Ascending aorta (tissue), 2 donors: ENCODE measurements around the gene CHRD. TPM values are rescaled to one million over a fixed set of nuclear protein-coding genes. Genes with fewer than 3 reads are reported as not detected.
"Not testable (repeated sequence)": the region's sequence is repeated elsewhere in the genome, so short reads cannot be mapped to it uniquely, and the experiment has no call there.

Source experiments
- DNase-seq, 2 donors: peaks; one replicate each; pipeline ENCODE4 v3.0.0-alpha.2; 2019; ENCODE audit warnings: low spot score in 2 of 2
- H3K27ac ChIP-seq, 2 donors: fragments of 200-600 bp; sonication (generic); one replicate each; pipeline ENCODE4 v1.5.1; 2016 to 2017; ENCODE audit warnings: mild to moderate bottlenecking in 1 of 2
- H3K27me3 ChIP-seq: fragments of 200-600 bp; sonication (generic); one replicate; pipeline ENCODE4 v1.5.1; 2017
- H3K36me3 ChIP-seq, 2 donors: fragments of 200-600 bp; sonication (generic); one replicate each; pipeline ENCODE4 v1.5.1; 2016
- H3K4me1 ChIP-seq, 2 donors: fragments of 200-600 bp; sonication (generic); one replicate each; pipeline ENCODE4 v1.5.1; 2016 to 2017; ENCODE audit warnings: mild to moderate bottlenecking in 1 of 2
- H3K4me3 ChIP-seq, 2 donors: fragments of 200-600 bp; sonication (generic); one replicate each; pipeline ENCODE4 v1.5.1; 2016 to 2017; ENCODE audit warnings: mild to moderate bottlenecking in 1 of 2
- H3K9me3 ChIP-seq, 2 donors: fragments of 200-600 bp; sonication (generic); one replicate each; pipeline ENCODE4 v1.5.1; 2016
- CTCF ChIP-seq, 3 experiments: fragments of 200-600 bp in 2 of 3; fragments of 450-650 bp in 1 of 3; sonication (generic) in 2 of 3; IDR thresholded peaks; one replicate each; pipeline ENCODE4 v1.5.1; 2016 to 2019; ENCODE audit warnings: antibody characterized with exemption in 3 of 3, mild to moderate bottlenecking in 1 of 3, moderate library complexity in 1 of 3
- intact Hi-C: fragments of 100-400 bp; cut with DNase I; formaldehyde crosslinking; loops from one replicate; pipeline ENCODE4 v1.15.1; 2023
- total RNA-seq: library from RNA; depleted of rRNA; stranded (reverse); fragments of >200 nt; gene quantifications from one replicate; pipeline ENCODE4 v1.1.0, GENCODE V29; 2016

CHRD gene
- total RNA-seq, 1 donor from 2014 or later = 172 TPM

- no peaks in the 10 kb centered on the region for H3K9me3 ChIP-seq
- intact Hi-C loops = loop anchor here (1.0 to 10.0 kb wide), 5 partner anchors 39 to 704 kb away; partner anchors contain the start of genes ABCF3, AP2M1, EPHB3 and KLHL24
- peak overlapping the region; percentile 97 to 99 for H3K27ac ChIP-seq
- DNase-seq = peak; percentile 80 to 95
- H3K27me3 ChIP-seq = no peaks in the 10 kb centered on the region
- peaks cover 7 to 16% of the 10 kb centered on the region in 2 donors for H3K4me1 ChIP-seq
- peak overlapping the region; percentile 88 to 96 for H3K4me3 ChIP-seq
- peak in 1 of 3 experiments; percentile 18 for TF ChIP-seq CTCF (IDR thresholded peaks at IDR 0.05)
- peaks cover 33 to 41% of the 10 kb centered on the region in 2 donors for H3K36me3 ChIP-seq
These were observed 41.3 kb upstream of the CHRD start for GRCh38 chr3:184338511-184338945.

GRCh38 chr3:184339001-184339400, 40.9 kb upstream of the CHRD start:
- no peak for DNase-seq
- peak overlapping the region; percentile 97 to 99 for H3K27ac ChIP-seq
- intact Hi-C loops = loop anchor here (5.0 to 10.0 kb wide), 2 partner anchors 152 to 704 kb away; partner anchors contain the start of genes ABCF3 and KLHL24

GRCh38 chr3:184339451-184340135, 40.3 kb upstream of the CHRD start:
- H3K9me3 ChIP-seq, DNase-seq, H3K27me3 ChIP-seq: not testable (repeated sequence)
- peaks cover 7 to 16% of the 10 kb centered on the region in 2 donors for H3K4me1 ChIP-seq
- peak overlapping the region in 1 of 2 donors; percentile 97 for H3K27ac ChIP-seq
- intact Hi-C loops = loop anchor here (5.0 to 10.0 kb wide), 2 partner anchors 152 to 705 kb away; partner anchors contain the start of genes ABCF3 and KLHL24
- H3K4me3 ChIP-seq = peak overlapping the region in 1 of 2 donors; percentile 88
- peaks cover 34 to 40% of the 10 kb centered on the region in 2 donors for H3K36me3 ChIP-seq

More at GRCh38 chr3:184339001-184339400, 40.9 kb upstream of the CHRD start:
- H3K4me3 ChIP-seq = peak overlapping the region; percentile 88 to 96
- H3K4me1 ChIP-seq = peaks cover 7 to 16% of the 10 kb centered on the region in 2 donors
- H3K9me3 ChIP-seq = no peaks in the 10 kb centered on the region
- no peaks in the 10 kb centered on the region for H3K27me3 ChIP-seq
- no peak for TF ChIP-seq CTCF (IDR thresholded peaks at IDR 0.05)
- H3K36me3 ChIP-seq = peaks cover 33 to 40% of the 10 kb centered on the region in 2 donors

- Histone ChIP-seq H3K4me3 (no peak overlapping the region), H3K36me3 (peaks cover 35 to 44% of the 10 kb centered on the region in 2 donors), H3K9me3 (no peaks in the 10 kb centered on the region), H3K27me3 (no peaks in the 10 kb centered on the region), H3K27ac (no peak overlapping the region), H3K4me1 (peaks cover 7 to 16% of the 10 kb centered on the region in 2 donors)
- DNase-seq = no peak
- no peak for TF ChIP-seq CTCF (IDR thresholded peaks at IDR 0.05)
- intact Hi-C loops = no loop called here
These were observed 37.9 kb upstream of the CHRD start for GRCh38 chr3:184341925-184342324.

GRCh38 chr3:184343200-184343876, 36.5 kb upstream of the CHRD start:
- no peak for DNase-seq
- TF ChIP-seq CTCF (IDR thresholded peaks at IDR 0.05) = no peak
- no peak overlapping the region for H3K4me3 ChIP-seq
- H3K4me1 ChIP-seq = peaks cover 7 to 11% of the 10 kb centered on the region in 2 donors
- H3K27me3 ChIP-seq = no peaks in the 10 kb centered on the region
- intact Hi-C loops = no loop called here
- no peak overlapping the region for H3K27ac ChIP-seq
- H3K36me3 ChIP-seq = peaks cover 35 to 44% of the 10 kb centered on the region in 2 donors
- H3K9me3 ChIP-seq = no peaks in the 10 kb centered on the region
